Measurements from ENCODE around the gene WT1. TPM values are rescaled to one million over a fixed set of nuclear protein-coding genes. Genes with fewer than 3 reads are reported as not detected.

Gene WT1
- total and polyA plus RNA-seq, 2 of the 4 experiments (the other 2 are of a cell fraction): not detected

DNA sequence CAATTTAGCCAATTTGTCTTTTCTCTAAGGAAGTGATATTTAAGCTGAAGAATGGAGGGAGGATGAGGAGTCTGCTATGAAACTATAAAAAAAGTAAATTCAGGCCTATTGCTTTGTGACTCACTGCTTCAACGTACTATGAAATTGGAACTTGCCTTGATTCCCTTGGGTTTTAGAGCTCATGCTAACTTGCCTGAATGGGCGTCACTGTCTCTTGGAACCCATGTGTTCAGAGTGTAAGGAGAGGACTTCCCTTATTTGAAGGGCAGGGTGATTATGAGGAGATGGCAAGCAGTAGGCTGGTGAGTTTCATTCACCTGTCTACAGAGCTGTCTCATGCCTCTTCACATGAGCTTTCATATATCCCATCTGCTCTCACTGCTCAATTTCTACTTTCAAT lies 28.7 kb upstream of the WT1 start:
- 50% methylated on average over 1 of the region's 2 CpGs; no CpG with 5 or more reads in 1 of the 2 experiments for WGBS, 2 experiments (ENCODE audit: extremely low coverage in 2 of 2, insufficient read length in 1 of 2)
- H3K56ac ChIP-seq (ENCODE audit: extremely low read depth, insufficient read depth, low read length): no peak overlapping the region
- no peak overlapping the region for H2AK9ac ChIP-seq (replicated peaks; ENCODE audit: low read depth, low read length, poor library complexity)
- TF ChIP-seq, protein P1, sequence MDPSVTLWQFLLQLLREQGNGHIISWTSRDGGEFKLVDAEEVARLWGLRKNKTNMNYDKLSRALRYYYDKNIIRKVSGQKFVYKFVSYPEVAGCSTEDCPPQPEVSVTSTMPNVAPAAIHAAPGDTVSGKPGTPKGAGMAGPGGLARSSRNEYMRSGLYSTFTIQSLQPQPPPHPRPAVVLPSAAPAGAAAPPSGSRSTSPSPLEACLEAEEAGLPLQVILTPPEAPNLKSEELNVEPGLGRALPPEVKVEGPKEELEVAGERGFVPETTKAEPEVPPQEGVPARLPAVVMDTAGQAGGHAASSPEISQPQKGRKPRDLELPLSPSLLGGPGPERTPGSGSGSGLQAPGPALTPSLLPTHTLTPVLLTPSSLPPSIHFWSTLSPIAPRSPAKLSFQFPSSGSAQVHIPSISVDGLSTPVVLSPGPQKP (IDR thresholded peaks at IDR 0.05; ENCODE audit: borderline replicate concordance, low read depth, low read length): no peak
- TF ChIP-seq MAZ (IDR thresholded peaks at IDR 0.05; ENCODE audit: borderline replicate concordance, low read depth, low read length): no peak
- TF ChIP-seq FOS (IDR thresholded peaks at IDR 0.05; ENCODE audit: low read depth, low read length): no peak
- no peak for TF ChIP-seq RAD21 (IDR thresholded peaks at IDR 0.05; ENCODE audit: low read length)
- TF ChIP-seq BHLHE40 (IDR thresholded peaks at IDR 0.05; ENCODE audit: low read depth, low read length): no peak
- no peak for TF ChIP-seq RFX5 (IDR thresholded peaks at IDR 0.05; ENCODE audit: low read depth, low read length)
- TF ChIP-seq RCOR1 (IDR thresholded peaks at IDR 0.05; ENCODE audit: insufficient replicate concordance, low read length): no peak
- TF ChIP-seq MXI1 (IDR thresholded peaks at IDR 0.05; ENCODE audit: borderline replicate concordance, low read depth, low read length): no peak
- TF ChIP-seq CHD1 (IDR thresholded peaks at IDR 0.05; ENCODE audit: low read depth, low read length): no peak
- TF ChIP-seq, protein P2, sequence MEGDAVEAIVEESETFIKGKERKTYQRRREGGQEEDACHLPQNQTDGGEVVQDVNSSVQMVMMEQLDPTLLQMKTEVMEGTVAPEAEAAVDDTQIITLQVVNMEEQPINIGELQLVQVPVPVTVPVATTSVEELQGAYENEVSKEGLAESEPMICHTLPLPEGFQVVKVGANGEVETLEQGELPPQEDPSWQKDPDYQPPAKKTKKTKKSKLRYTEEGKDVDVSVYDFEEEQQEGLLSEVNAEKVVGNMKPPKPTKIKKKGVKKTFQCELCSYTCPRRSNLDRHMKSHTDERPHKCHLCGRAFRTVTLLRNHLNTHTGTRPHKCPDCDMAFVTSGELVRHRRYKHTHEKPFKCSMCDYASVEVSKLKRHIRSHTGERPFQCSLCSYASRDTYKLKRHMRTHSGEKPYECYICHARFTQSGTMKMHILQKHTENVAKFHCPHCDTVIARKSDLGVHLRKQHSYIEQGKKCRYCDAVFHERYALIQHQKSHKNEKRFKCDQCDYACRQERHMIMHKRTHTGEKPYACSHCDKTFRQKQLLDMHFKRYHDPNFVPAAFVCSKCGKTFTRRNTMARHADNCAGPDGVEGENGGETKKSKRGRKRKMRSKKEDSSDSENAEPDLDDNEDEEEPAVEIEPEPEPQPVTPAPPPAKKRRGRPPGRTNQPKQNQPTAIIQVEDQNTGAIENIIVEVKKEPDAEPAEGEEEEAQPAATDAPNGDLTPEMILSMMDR (conservative IDR thresholded peaks at IDR 0.05; ENCODE audit: low read depth, low read length): no peak
- dilution Hi-C loops (cut with HindIII; ENCODE audit: low sequenced_read_pairs, unreplicated experiment): no loop called here
- H3K4ac ChIP-seq (ENCODE audit: low read depth, low read length): no peak overlapping the region
- H3K9ac ChIP-seq (ENCODE audit: low read depth, low read length): no peak overlapping the region
- H2AFZ ChIP-seq (replicated peaks; ENCODE audit: low read length, poor library complexity): no peak overlapping the region
- intact Hi-C loops (cut with micrococcal nuclease): no loop called here
- H3K9me3 ChIP-seq (ENCODE audit: control insufficient read depth, insufficient read depth, low read length): no peaks in the 10 kb centered on the region
- H2BK15ac ChIP-seq (ENCODE audit: low read depth, low read length): no peak overlapping the region
- H4K5ac ChIP-seq (ENCODE audit: low read depth, low read length): no peak overlapping the region
- ATAC-seq (ENCODE audit: low read depth): no peak
- no TSS peak for BruUV-seq (replicated peaks)
- H3K79me1 ChIP-seq (ENCODE audit: low read depth in 1 of 2, low read length in 2 of 2): no peaks in the 10 kb centered on the region
- H2AK5ac ChIP-seq (ENCODE audit: low read depth, low read length): no peak overlapping the region
- H2BK120ac ChIP-seq (ENCODE audit: low read depth, low read length): no peak overlapping the region
- in situ Hi-C loops (cut with MboI; ENCODE audit: low sequenced_read_pairs): no loop called here
- no peak overlapping the region for H3K14ac ChIP-seq (replicated peaks; ENCODE audit: low read depth, low read length)
- no peak for DNase-seq
- no peak overlapping the region for H3K27ac ChIP-seq (ENCODE audit: insufficient read depth, low read length)
- no peak overlapping the region for H3K23ac ChIP-seq (ENCODE audit: low read depth, low read length)
- no peak overlapping the region for H3K18ac ChIP-seq (ENCODE audit: low read depth, low read length)
- no peaks in the 10 kb centered on the region for H4K20me1 ChIP-seq (ENCODE audit: insufficient read depth, low read length)
- no peak overlapping the region for H2BK5ac ChIP-seq (ENCODE audit: low read depth, low read length, poor library complexity, severe bottlenecking)
- H2BK20ac ChIP-seq (ENCODE audit: low read depth, low read length): no peak overlapping the region
- H4K8ac ChIP-seq (ENCODE audit: low read depth in 2 of 2, low read length in 2 of 2): no peak overlapping the region
- CTCF ChIA-PET: no interaction called here
- no peak overlapping the region for H4K91ac ChIP-seq (ENCODE audit: insufficient read depth, low read depth, low read length)
- H3K4me3 ChIP-seq (ENCODE audit: insufficient read depth, low read depth, low read length): no peak overlapping the region
- no peak overlapping the region for H3K4me2 ChIP-seq (ENCODE audit: low read depth, low read length)
- no peaks in the 10 kb centered on the region for H3K27me3 ChIP-seq (ENCODE audit: control insufficient read depth, insufficient read depth, low read length)
- no peaks in the 10 kb centered on the region for H3K9me1 ChIP-seq (ENCODE audit: insufficient read depth, low read length)
- H3K36me3 ChIP-seq (ENCODE audit: control insufficient read depth, insufficient read depth, low read length): no peaks in the 10 kb centered on the region
- H3K4me1 ChIP-seq (ENCODE audit: control insufficient read depth, insufficient read depth, low read length): no peaks in the 10 kb centered on the region
- POLR2A ChIA-PET (ENCODE audit: unreplicated experiment): no interaction called here
